HepG2 (cell line): Measurements from ENCODE around the gene FAF2. TPM values are rescaled to one million over a fixed set of nuclear protein-coding genes. Genes with fewer than 3 reads are reported as not detected.

Experiments used
- ARHGAP35 ChIP-seq: sonication (generic); formaldehyde crosslinking; IDR thresholded peaks from 2 replicates; pipeline ENCODE4 v1.9.0; 2022; ENCODE audit warnings: mild to moderate bottlenecking, inconsistent platforms, moderate library complexity, missing genetic modification reagents, borderline replicate concordance
- MAFG ChIP-seq: sonication (generic); formaldehyde crosslinking; IDR thresholded peaks from 2 replicates; pipeline ENCODE4 v1.5.1; 2020; ENCODE audit warnings: mild to moderate bottlenecking, missing genetic modification reagents
- MTF2 ChIP-seq: sonication (generic); formaldehyde crosslinking; IDR thresholded peaks from 2 replicates; pipeline ENCODE4 v1.5.0; 2020; ENCODE audit warnings: missing genetic modification reagents, borderline replicate concordance
- NCOA5 ChIP-seq: sonication (generic); formaldehyde crosslinking; IDR thresholded peaks from 2 replicates; pipeline ENCODE4 v1.4.0; 2020; ENCODE audit warnings: missing genetic modification reagents
- NKX3-1 ChIP-seq: sonication (generic); formaldehyde crosslinking; IDR thresholded peaks from 2 replicates; pipeline ENCODE4 v1.5.0; 2020; ENCODE audit warnings: missing genetic modification reagents
- PCBP1 ChIP-seq: fragments of 200-400 bp; formaldehyde crosslinking; IDR thresholded peaks from 2 replicates; pipeline ENCODE4 v1.6.1; 2017; ENCODE audit warnings: mild to moderate bottlenecking, low read depth, low read length, borderline replicate concordance
- RBM39 ChIP-seq: fragments of 200-400 bp; formaldehyde crosslinking; IDR thresholded peaks from one replicate; pipeline ENCODE4 v1.6.1; 2018; ENCODE audit warnings: antibody characterized with exemption, mild to moderate bottlenecking, low read depth, low read length; ENCODE audit not compliant: poor library complexity, severe bottlenecking
- YEATS4 ChIP-seq: sonication (generic); formaldehyde crosslinking; IDR thresholded peaks from 2 replicates; pipeline ENCODE4 v1.4.0; 2020; ENCODE audit warnings: missing genetic modification reagents, borderline replicate concordance
- ZBTB7A ChIP-seq: sonication (generic); formaldehyde crosslinking; IDR thresholded peaks from 2 replicates; pipeline ENCODE4 v1.8.0; 2022; ENCODE audit warnings: mild to moderate bottlenecking, missing genetic modification reagents
- ZFY ChIP-seq: sonication (generic); formaldehyde crosslinking; IDR thresholded peaks from 2 replicates; pipeline ENCODE4 v1.4.0; 2020; ENCODE audit warnings: missing genetic modification reagents
- ZMYM4 ChIP-seq: sonication (generic); formaldehyde crosslinking; IDR thresholded peaks from 2 replicates; pipeline ENCODE4 v1.8.1; 2023; ENCODE audit warnings: mild to moderate bottlenecking, missing genetic modification reagents
- ZNF20 ChIP-seq: sonication (generic); formaldehyde crosslinking; IDR thresholded peaks from 2 replicates; pipeline ENCODE4 v1.4.0; 2020; ENCODE audit warnings: mild to moderate bottlenecking, moderate library complexity, missing genetic modification reagents
- ZNF234 ChIP-seq: sonication (generic); formaldehyde crosslinking; conservative IDR thresholded peaks from 2 replicates; pipeline ENCODE4 v1.5.1; 2020; ENCODE audit warnings: mild to moderate bottlenecking, missing genetic modification reagents
- ZNF253 ChIP-seq: sonication (generic); formaldehyde crosslinking; IDR thresholded peaks from 2 replicates; pipeline ENCODE4 v1.8.0; 2022; ENCODE audit warnings: mild to moderate bottlenecking, missing genetic modification reagents, borderline replicate concordance
- ZNF329 ChIP-seq: sonication (generic); formaldehyde crosslinking; IDR thresholded peaks from 2 replicates; pipeline ENCODE4 v1.9.0; 2021; ENCODE audit warnings: low read depth, mild to moderate bottlenecking, missing genetic modification reagents
- ZNF577 ChIP-seq: sonication (generic); formaldehyde crosslinking; IDR thresholded peaks from 2 replicates; pipeline ENCODE4 v1.4.0; 2020; ENCODE audit warnings: mild to moderate bottlenecking, low read depth, missing genetic modification reagents, borderline replicate concordance
- polyA plus RNA-seq, 8 experiments: library from polyadenylated mRNA; depleted of rRNA in 3 of 8; stranded (reverse) in 7 of 8; unstranded in 1 of 8; fragments of >200 nt; fragmentation: Illumina TruSeq in 4 of 8; extraction: Trizol in 4 of 8; gene quantifications; 2 replicates each; pipeline versions ENCODE4 v1.2.1 to v1.2.3, GENCODE V29; 2011 to 2016; ENCODE audit warnings: low read depth in 4 of 8, missing spikeins in 1 of 8, mixed read lengths in 1 of 8; ENCODE audit not compliant: insufficient read depth in 1 of 8
- total RNA-seq, 5 experiments: library from RNA; depleted of rRNA; stranded (reverse); fragments of >200 nt; fragmentation: Illumina TruSeq; extraction: Trizol; gene quantifications; 2 replicates each; pipeline ENCODE4 v1.2.3, GENCODE V29; 2016; ENCODE audit warnings: low read depth in 1 of 5
- TF ChIP-seq, protein P1 (sequence below): sonication (generic); formaldehyde crosslinking; IDR thresholded peaks from 2 replicates; pipeline ENCODE4 v1.5.0; 2020; ENCODE audit warnings: mild to moderate bottlenecking, missing genetic modification reagents, borderline replicate concordance
- TF ChIP-seq, protein P2 (sequence below): sonication (generic); formaldehyde crosslinking; IDR thresholded peaks from 2 replicates; pipeline ENCODE4 v1.4.0; 2020; ENCODE audit warnings: missing genetic modification reagents, borderline replicate concordance
- TF ChIP-seq, protein P3 (sequence below): sonication (generic); formaldehyde crosslinking; conservative IDR thresholded peaks from 2 replicates; pipeline ENCODE4 v1.8.1; 2023; ENCODE audit warnings: missing genetic modification reagents
- TF ChIP-seq, protein P4 (sequence below): sonication (generic); formaldehyde crosslinking; IDR thresholded peaks from 2 replicates; pipeline ENCODE4 v1.4.0; 2020; ENCODE audit warnings: mild to moderate bottlenecking, missing genetic modification reagents

Gene FAF2
- total and polyA plus RNA-seq, 2 of the 13 experiments (the other 11 are each of a cell fraction or from before 2014, with no cell fraction given): 27.8 to 34.3 TPM

GRCh38 chr5:176542596-176543427 lies 94.6 kb downstream of the FAF2 start (continued):
- TF ChIP-seq, protein P1, sequence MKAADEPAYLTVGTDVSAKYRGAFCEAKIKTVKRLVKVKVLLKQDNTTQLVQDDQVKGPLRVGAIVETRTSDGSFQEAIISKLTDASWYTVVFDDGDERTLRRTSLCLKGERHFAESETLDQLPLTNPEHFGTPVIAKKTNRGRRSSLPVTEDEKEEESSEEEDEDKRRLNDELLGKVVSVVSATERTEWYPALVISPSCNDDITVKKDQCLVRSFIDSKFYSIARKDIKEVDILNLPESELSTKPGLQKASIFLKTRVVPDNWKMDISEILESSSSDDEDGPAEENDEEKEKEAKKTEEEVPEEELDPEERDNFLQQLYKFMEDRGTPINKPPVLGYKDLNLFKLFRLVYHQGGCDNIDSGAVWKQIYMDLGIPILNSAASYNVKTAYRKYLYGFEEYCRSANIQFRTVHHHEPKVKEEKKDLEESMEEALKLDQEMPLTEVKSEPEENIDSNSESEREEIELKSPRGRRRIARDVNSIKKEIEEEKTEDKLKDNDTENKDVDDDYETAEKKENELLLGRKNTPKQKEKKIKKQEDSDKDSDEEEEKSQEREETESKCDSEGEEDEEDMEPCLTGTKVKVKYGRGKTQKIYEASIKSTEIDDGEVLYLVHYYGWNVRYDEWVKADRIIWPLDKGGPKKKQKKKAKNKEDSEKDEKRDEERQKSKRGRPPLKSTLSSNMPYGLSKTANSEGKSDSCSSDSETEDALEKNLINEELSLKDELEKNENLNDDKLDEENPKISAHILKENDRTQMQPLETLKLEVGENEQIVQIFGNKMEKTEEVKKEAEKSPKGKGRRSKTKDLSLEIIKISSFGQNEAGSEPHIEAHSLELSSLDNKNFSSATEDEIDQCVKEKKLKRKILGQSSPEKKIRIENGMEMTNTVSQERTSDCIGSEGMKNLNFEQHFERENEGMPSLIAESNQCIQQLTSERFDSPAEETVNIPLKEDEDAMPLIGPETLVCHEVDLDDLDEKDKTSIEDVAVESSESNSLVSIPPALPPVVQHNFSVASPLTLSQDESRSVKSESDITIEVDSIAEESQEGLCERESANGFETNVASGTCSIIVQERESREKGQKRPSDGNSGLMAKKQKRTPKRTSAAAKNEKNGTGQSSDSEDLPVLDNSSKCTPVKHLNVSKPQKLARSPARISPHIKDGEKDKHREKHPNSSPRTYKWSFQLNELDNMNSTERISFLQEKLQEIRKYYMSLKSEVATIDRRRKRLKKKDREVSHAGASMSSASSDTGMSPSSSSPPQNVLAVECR (CRISPR knock-in tag): 0 out of 2 replicates have a peak, but pooled peaks have one; percentile 12
- TF ChIP-seq ZFY (CRISPR knock-in tag): peak; percentile 81
- peak; percentile 31 for TF ChIP-seq RBM39
- 0 out of 2 replicates have a peak, but pooled peaks have one; percentile 18 for TF ChIP-seq ZMYM4
- no peak for TF ChIP-seq MTF2 (CRISPR knock-in tag)
- TF ChIP-seq, protein P2, sequence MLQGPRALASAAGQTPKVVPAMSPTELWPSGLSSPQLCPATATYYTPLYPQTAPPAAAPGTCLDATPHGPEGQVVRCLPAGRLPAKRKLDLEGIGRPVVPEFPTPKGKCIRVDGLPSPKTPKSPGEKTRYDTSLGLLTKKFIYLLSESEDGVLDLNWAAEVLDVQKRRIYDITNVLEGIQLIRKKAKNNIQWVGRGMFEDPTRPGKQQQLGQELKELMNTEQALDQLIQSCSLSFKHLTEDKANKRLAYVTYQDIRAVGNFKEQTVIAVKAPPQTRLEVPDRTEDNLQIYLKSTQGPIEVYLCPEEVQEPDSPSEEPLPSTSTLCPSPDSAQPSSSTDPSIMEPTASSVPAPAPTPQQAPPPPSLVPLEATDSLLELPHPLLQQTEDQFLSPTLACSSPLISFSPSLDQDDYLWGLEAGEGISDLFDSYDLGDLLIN (CRISPR knock-in tag): no peak
- TF ChIP-seq, protein P3, sequence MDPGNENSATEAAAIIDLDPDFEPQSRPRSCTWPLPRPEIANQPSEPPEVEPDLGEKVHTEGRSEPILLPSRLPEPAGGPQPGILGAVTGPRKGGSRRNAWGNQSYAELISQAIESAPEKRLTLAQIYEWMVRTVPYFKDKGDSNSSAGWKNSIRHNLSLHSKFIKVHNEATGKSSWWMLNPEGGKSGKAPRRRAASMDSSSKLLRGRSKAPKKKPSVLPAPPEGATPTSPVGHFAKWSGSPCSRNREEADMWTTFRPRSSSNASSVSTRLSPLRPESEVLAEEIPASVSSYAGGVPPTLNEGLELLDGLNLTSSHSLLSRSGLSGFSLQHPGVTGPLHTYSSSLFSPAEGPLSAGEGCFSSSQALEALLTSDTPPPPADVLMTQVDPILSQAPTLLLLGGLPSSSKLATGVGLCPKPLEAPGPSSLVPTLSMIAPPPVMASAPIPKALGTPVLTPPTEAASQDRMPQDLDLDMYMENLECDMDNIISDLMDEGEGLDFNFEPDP (CRISPR knock-in tag): no peak
- no peak for TF ChIP-seq NKX3-1 (CRISPR knock-in tag)
- TF ChIP-seq ZNF329 (CRISPR knock-in tag): no peak
- TF ChIP-seq PCBP1: no peak
- TF ChIP-seq ZNF253 (CRISPR knock-in tag): no peak
- TF ChIP-seq, protein P4, sequence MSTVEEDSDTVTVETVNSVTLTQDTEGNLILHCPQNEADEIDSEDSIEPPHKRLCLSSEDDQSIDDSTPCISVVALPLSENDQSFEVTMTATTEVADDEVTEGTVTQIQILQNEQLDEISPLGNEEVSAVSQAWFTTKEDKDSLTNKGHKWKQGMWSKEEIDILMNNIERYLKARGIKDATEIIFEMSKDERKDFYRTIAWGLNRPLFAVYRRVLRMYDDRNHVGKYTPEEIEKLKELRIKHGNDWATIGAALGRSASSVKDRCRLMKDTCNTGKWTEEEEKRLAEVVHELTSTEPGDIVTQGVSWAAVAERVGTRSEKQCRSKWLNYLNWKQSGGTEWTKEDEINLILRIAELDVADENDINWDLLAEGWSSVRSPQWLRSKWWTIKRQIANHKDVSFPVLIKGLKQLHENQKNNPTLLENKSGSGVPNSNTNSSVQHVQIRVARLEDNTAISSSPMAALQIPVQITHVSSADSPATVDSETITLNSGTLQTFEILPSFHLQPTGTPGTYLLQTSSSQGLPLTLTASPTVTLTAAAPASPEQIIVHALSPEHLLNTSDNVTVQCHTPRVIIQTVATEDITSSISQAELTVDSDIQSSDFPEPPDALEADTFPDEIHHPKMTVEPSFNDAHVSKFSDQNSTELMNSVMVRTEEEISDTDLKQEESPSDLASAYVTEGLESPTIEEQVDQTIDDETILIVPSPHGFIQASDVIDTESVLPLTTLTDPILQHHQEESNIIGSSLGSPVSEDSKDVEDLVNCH (CRISPR knock-in tag): no peak
- peak; percentile 64 for TF ChIP-seq YEATS4 (CRISPR knock-in tag)
- no peak for TF ChIP-seq ARHGAP35 (CRISPR knock-in tag)
- TF ChIP-seq ZBTB7A (CRISPR knock-in tag): no peak
- no peak for TF ChIP-seq MAFG
- TF ChIP-seq NCOA5 (CRISPR knock-in tag): no peak
- TF ChIP-seq ZNF234 (CRISPR knock-in tag): no peak
- no peak for TF ChIP-seq ZNF20
- no peak for TF ChIP-seq ZNF577 (CRISPR knock-in tag)
